ENCODE measurements around the gene GOLGA8M.
"Not testable (repeated sequence)": the region's sequence is repeated elsewhere in the genome, so short reads cannot be mapped to it uniquely, and the experiment has no call there.

The GOLGA8M gene

DNA sequence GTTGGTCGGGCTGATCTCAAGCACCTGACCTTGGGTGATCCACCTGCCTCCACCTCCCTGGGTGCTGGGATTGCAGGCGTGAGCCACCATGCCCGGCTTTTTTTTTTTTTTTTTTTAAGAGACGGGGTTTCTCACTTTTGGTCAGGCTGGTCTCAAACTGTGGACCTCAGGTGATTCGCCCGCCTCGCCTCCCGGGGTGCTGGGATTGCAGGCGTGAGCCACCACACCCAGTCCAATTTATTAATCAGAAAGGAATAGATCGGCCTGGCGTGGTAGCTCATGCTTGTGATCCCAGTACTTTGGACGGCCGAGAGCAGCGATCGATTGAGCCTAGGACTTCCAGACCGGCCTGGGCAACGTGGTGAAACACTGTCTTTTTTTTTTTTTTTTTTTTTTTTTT lies 13.9 kb upstream of the GOLGA8M start:
- TF ChIP-seq ZNF629 (tag by site-specific recombination; IDR thresholded peaks at IDR 0.05) = no peak
- TF ChIP-seq TCF7L2 (IDR thresholded peaks at IDR 0.05; ENCODE audit: borderline replicate concordance, low read depth, low read length) = no peak
- no peak for TF ChIP-seq ZBTB48 (tag by site-specific recombination; IDR thresholded peaks at IDR 0.05)
- ChIA-PET POLR2A (no interaction called here), CTCF (interaction anchor here (0.6 kb wide), 1 partner anchor 376 kb away, joined by 4 read pairs; no protein-coding TSS in a partner anchor)
- Histone ChIP-seq H3K9me3 (ENCODE audit: control insufficient read depth, insufficient read depth, low read depth, low read length) (no peaks in the 10 kb centered on the region), H3K4me3 (ENCODE audit: low read depth, low read length) (no peak overlapping the region), H3K27ac (ENCODE audit: extremely low read depth, low read depth, low read length) (no peak overlapping the region), H3K4me1 (ENCODE audit: control insufficient read depth, insufficient read depth, low read length) (no peaks in the 10 kb centered on the region), H3K36me3 (ENCODE audit: control insufficient read depth in 2 of 2, insufficient read depth in 1 of 2, low read length in 2 of 2) (no peaks in the 10 kb centered on the region)

DNA sequence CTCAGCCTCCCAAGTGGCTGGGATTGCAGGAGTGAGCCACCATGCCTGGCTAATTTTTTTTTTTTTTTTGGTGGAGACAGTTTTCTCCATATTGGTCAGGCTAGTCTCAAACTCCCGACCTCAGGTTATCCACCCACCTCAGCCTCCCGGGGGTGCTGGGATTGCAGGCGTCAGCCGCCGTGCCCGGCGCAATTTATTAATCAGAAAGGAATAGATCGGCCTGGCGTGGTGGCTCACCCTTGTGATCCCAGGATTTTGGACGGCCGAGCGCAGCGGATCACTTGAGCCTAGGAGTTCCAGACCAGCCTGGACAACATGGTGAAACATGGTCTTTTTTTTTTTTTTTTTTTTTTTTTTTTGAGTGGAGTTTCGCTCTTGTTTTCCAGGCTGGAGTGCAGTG lies 13.3 kb upstream of the GOLGA8M start:
- H3K27ac ChIP-seq (ENCODE audit: extremely low read depth, low read depth, low read length) = no peak overlapping the region
- H3K9me3 ChIP-seq (ENCODE audit: control insufficient read depth, insufficient read depth, low read depth, low read length) = no peaks in the 10 kb centered on the region
- no peaks in the 10 kb centered on the region for H3K4me1 ChIP-seq (ENCODE audit: control insufficient read depth, insufficient read depth, low read length)
- H3K36me3 ChIP-seq (ENCODE audit: control insufficient read depth in 2 of 2, insufficient read depth in 1 of 2, low read length in 2 of 2) = no peaks in the 10 kb centered on the region
- ChIA-PET CTCF (interaction anchor here (0.6 kb wide), 1 partner anchor 376 kb away, joined by 4 read pairs; no protein-coding TSS in a partner anchor), POLR2A (no interaction called here)
- no peak overlapping the region for H3K4me3 ChIP-seq (ENCODE audit: low read depth, low read length)
- TF ChIP-seq MYNN (tag by site-specific recombination; IDR thresholded peaks at IDR 0.05; ENCODE audit: borderline replicate concordance) (no peak), KLF1 (tag by site-specific recombination; IDR thresholded peaks at IDR 0.05) (no peak), ZFP69B (tag by site-specific recombination; IDR thresholded peaks at IDR 0.05) (no peak), ZNF660 (tag by site-specific recombination; IDR thresholded peaks at IDR 0.05) (no peak), ZNF529 (tag by site-specific recombination; IDR thresholded peaks at IDR 0.05; ENCODE audit: insufficient replicate concordance) (no peak), ZFHX2 (tag by site-specific recombination; conservative IDR thresholded peaks at IDR 0.05) (no peak), ZNF239 (tag by site-specific recombination; IDR thresholded peaks at IDR 0.05) (no peak), ZNF175 (tag by site-specific recombination; IDR thresholded peaks at IDR 0.05) (no peak), ZNF621 (tag by site-specific recombination; IDR thresholded peaks at IDR 0.05) (no peak)
- TF ChIP-seq, protein P1, sequence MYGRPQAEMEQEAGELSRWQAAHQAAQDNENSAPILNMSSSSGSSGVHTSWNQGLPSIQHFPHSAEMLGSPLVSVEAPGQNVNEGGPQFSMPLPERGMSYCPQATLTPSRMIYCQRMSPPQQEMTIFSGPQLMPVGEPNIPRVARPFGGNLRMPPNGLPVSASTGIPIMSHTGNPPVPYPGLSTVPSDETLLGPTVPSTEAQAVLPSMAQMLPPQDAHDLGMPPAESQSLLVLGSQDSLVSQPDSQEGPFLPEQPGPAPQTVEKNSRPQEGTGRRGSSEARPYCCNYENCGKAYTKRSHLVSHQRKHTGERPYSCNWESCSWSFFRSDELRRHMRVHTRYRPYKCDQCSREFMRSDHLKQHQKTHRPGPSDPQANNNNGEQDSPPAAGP (tag by site-specific recombination; IDR thresholded peaks at IDR 0.05) = no peak
- TF ChIP-seq, protein P2, sequence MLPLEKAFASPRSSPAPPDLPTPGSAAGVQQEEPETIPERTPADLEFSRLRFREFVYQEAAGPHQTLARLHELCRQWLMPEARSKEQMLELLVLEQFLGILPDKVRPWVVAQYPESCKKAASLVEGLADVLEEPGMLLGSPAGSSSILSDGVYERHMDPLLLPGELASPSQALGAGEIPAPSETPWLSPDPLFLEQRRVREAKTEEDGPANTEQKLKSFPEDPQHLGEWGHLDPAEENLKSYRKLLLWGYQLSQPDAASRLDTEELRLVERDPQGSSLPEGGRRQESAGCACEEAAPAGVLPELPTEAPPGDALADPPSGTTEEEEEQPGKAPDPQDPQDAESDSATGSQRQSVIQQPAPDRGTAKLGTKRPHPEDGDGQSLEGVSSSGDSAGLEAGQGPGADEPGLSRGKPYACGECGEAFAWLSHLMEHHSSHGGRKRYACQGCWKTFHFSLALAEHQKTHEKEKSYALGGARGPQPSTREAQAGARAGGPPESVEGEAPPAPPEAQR (tag by site-specific recombination; IDR thresholded peaks at IDR 0.05) = no peak

DNA sequence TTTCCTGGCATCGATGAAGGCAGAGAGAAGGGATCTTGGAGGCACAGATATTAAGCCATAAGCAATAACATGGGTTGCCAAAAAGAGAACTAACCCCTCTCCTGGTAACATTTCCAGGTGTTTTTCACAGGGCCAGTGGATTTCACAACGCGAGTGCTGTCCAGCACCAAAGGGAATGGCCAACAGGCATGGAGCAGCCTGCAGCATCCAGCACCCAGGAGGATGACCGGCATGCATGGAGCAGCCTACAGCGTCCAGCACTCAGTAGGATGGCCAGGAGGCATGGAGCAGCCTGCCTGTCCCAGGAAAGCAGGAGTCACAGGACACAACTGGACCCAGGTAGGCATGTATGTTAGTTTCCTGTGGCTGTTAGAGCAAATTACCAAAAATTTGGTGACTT lies 11.8 kb upstream of the GOLGA8M start:
- POLR2A ChIA-PET; H3K36me3 ChIP-seq (ENCODE audit: control insufficient read depth in 2 of 2, insufficient read depth in 1 of 2, low read length in 2 of 2); H3K9me3 ChIP-seq (ENCODE audit: control insufficient read depth, insufficient read depth, low read depth, low read length); H3K4me1 ChIP-seq (ENCODE audit: control insufficient read depth, insufficient read depth, low read length); CTCF ChIA-PET; H3K27ac ChIP-seq (ENCODE audit: extremely low read depth, low read depth, low read length); H3K4me3 ChIP-seq (ENCODE audit: low read depth, low read length): not testable (repeated sequence)
- TF ChIP-seq, protein P3, sequence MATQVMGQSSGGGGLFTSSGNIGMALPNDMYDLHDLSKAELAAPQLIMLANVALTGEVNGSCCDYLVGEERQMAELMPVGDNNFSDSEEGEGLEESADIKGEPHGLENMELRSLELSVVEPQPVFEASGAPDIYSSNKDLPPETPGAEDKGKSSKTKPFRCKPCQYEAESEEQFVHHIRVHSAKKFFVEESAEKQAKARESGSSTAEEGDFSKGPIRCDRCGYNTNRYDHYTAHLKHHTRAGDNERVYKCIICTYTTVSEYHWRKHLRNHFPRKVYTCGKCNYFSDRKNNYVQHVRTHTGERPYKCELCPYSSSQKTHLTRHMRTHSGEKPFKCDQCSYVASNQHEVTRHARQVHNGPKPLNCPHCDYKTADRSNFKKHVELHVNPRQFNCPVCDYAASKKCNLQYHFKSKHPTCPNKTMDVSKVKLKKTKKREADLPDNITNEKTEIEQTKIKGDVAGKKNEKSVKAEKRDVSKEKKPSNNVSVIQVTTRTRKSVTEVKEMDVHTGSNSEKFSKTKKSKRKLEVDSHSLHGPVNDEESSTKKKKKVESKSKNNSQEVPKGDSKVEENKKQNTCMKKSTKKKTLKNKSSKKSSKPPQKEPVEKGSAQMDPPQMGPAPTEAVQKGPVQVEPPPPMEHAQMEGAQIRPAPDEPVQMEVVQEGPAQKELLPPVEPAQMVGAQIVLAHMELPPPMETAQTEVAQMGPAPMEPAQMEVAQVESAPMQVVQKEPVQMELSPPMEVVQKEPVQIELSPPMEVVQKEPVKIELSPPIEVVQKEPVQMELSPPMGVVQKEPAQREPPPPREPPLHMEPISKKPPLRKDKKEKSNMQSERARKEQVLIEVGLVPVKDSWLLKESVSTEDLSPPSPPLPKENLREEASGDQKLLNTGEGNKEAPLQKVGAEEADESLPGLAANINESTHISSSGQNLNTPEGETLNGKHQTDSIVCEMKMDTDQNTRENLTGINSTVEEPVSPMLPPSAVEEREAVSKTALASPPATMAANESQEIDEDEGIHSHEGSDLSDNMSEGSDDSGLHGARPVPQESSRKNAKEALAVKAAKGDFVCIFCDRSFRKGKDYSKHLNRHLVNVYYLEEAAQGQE (tag by site-specific recombination; IDR thresholded peaks at IDR 0.05) = peak; percentile 33; the same call in 1 of the 2 replicates

DNA sequence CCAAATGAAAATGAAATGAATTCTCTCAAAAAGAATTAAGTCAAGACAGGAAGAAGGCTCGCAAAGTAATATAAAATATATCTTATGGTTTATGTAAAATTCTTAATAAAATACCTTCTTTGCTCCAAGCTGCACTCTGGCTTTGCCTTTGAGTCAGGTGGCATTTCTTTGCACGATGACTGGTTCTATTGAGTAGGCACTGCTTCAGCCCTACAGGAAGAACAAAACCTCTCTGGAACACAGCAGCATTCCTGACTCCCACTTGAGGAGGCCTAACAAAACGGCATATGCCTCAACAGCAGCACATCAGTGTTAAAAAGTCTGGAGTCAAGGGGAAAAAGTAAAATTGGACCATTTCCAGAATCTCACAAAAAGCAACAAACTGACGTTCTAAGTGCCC lies 7.4 kb upstream of the GOLGA8M start:
- H3K9me3 ChIP-seq (ENCODE audit: control insufficient read depth, insufficient read depth, low read depth, low read length); H3K4me3 ChIP-seq (ENCODE audit: low read depth, low read length); H3K36me3 ChIP-seq (ENCODE audit: control insufficient read depth in 2 of 2, insufficient read depth in 1 of 2, low read length in 2 of 2); H3K4me1 ChIP-seq (ENCODE audit: control insufficient read depth, insufficient read depth, low read length); POLR2A ChIA-PET; CTCF ChIA-PET; H3K27ac ChIP-seq (ENCODE audit: extremely low read depth, low read depth, low read length): not testable (repeated sequence)

DNA sequence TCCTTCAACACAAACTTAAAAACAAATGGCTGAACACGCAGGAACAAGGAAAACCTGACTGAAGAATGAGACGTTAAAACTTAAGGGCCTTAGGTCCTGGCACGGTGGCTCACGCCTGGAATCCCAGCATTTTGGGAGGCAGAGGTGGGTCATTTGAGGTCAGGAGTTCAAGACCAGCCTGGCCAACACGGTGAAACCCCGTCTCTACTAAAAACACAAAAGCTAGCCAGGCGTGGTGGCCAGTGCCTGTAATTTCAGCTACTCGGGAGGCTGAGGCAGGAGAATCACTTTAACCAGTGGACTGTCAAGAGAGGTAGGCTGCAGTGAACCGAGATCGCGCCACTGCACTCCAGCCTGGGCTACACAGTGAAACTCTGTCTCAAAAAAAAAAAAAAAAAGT lies 6.4 kb upstream of the GOLGA8M start:
- CTCF ChIA-PET; H3K4me1 ChIP-seq (ENCODE audit: control insufficient read depth, insufficient read depth, low read length); H3K27ac ChIP-seq (ENCODE audit: extremely low read depth, low read depth, low read length); POLR2A ChIA-PET; H3K4me3 ChIP-seq (ENCODE audit: low read depth, low read length); H3K9me3 ChIP-seq (ENCODE audit: control insufficient read depth, insufficient read depth, low read depth, low read length); H3K36me3 ChIP-seq (ENCODE audit: control insufficient read depth in 2 of 2, insufficient read depth in 1 of 2, low read length in 2 of 2): not testable (repeated sequence)

DNA sequence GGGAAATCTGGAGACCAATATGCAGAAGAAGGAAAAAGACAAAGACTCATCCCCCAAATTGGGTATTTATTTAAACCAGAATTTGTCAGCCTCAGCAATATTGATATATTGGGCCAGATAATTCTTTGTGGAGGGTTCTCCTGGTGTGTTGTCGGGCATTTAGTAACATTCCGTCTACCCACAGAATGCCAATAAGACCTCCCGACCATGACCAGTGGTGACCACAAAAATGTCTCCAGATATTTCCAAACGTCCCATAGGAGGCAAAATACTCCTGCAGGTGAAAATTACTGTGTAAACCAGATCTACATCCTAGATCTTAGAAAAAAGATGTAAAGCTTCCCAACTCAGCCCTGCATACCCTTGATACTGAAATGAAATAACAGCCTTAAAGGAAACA lies 2.0 kb upstream of the GOLGA8M start:
- H3K27ac ChIP-seq (ENCODE audit: extremely low read depth, low read depth, low read length); H3K4me3 ChIP-seq (ENCODE audit: low read depth, low read length); POLR2A ChIA-PET; H3K4me1 ChIP-seq (ENCODE audit: control insufficient read depth, insufficient read depth, low read length); CTCF ChIA-PET; H3K9me3 ChIP-seq (ENCODE audit: control insufficient read depth, insufficient read depth, low read depth, low read length); H3K36me3 ChIP-seq (ENCODE audit: control insufficient read depth in 2 of 2, insufficient read depth in 1 of 2, low read length in 2 of 2): not testable (repeated sequence)
